Adrenal gland (tissue), 12 donors: ENCODE measurements around the gene IRS2. TPM values are rescaled to one million over a fixed set of nuclear protein-coding genes. Genes with fewer than 3 reads are reported as not detected.

Experiments used
- DNase-seq, 7 donors: peaks; one replicate each; pipeline ENCODE4 v3.0.0-alpha.2; 2019 to 2020
- H3K27ac ChIP-seq, 5 donors: fragments of 200-600 bp; sonication (generic) in 4 of 5; 1 replicate in 3 of 5; 2 replicates in 2 of 5; pipeline versions ENCODE4 v1.5.1 to v1.8.0; 2016 to 2020; ENCODE audit warnings: mild to moderate bottlenecking in 1 of 5
- H3K27me3 ChIP-seq: fragments of 200-600 bp; 2 replicates; pipeline ENCODE4 v1.8.0; 2021
- H3K36me3 ChIP-seq, 2 donors: fragments of 200-600 bp; replicated peaks in 1 of 2; 1 replicate in 1 of 2; 2 replicates in 1 of 2; pipeline versions ENCODE4 v1.5.1 to v1.8.0; 2018 to 2022
- H3K4me1 ChIP-seq, 2 donors: fragments of 200-600 bp; replicated peaks in 1 of 2; 1 replicate in 1 of 2; 2 replicates in 1 of 2; pipeline versions ENCODE4 v1.5.1 to v1.8.0; 2018 to 2021
- H3K4me3 ChIP-seq, 4 donors: fragments of 200-600 bp; sonication (generic) in 3 of 4; one replicate each; pipeline ENCODE4 v1.5.1; 2016 to 2018
- H3K9me3 ChIP-seq, 3 donors: fragments of 200-600 bp; sonication (generic) in 1 of 3; replicated peaks in 1 of 3; 1 replicate in 2 of 3; 2 replicates in 1 of 3; pipeline versions ENCODE4 v1.5.1 to v1.8.0; 2016 to 2021
- POLR2A ChIP-seq, 2 donors: fragments of 450-650 bp; IDR thresholded peaks; one replicate each; pipeline ENCODE4 v1.6.1; 2017; ENCODE audit warnings: antibody characterized with exemption in 2 of 2, mild to moderate bottlenecking in 2 of 2, moderate library complexity in 1 of 2
- WGBS, 4 donors: extraction: QIAGEN DNeasy Blood & Tissue Kit in 2 of 4; methylation state at CpG; one replicate each; pipeline versions ENCODE4 v1.1.5 to v1.1.7; 2013 to 2017; 5-methylcytosine and 5-hydroxymethylcytosine counted together
- intact Hi-C, 2 donors: fragments of 100-400 bp; cut with DNase I; formaldehyde crosslinking; loops; one replicate each; pipeline versions ENCODE4 v1.14.1 to v1.15.0; 2022 to 2023
- polyA plus RNA-seq, 3 donors: library from polyadenylated mRNA; stranded (reverse); fragments of 200-250 nt in 2 of 3; fragments of 350-450 nt in 1 of 3; fragmentation: Illumina TruSeq in 1 of 3; extraction: RNeasy Lipid Tissue Mini Kit (QIAGEN cat#74804) in 1 of 3; gene quantifications; one replicate each; pipeline ENCODE4 v1.2.3, GENCODE V29; 2013 to 2014
- total RNA-seq, 9 donors: library from RNA; depleted of rRNA in 4 of 9; stranded (reverse); fragments of >200 nt in 4 of 9; fragments of 120-200 nt in 1 of 9; fragmentation: NEBNext Ultra II Directional in 1 of 9; extraction: Animal tissue kit (Norgen Biotek cat#: 25700) in 1 of 9; gene quantifications; one replicate each; pipeline versions ENCODE4 v1.1.0 to v1.2.4, GENCODE V29; 2013 to 2023
- TF ChIP-seq, protein P1 (sequence below), 6 experiments: fragments of 450-650 bp in 4 of 6; fragments of 200-600 bp in 2 of 6; sonication (generic) in 1 of 6; IDR thresholded peaks; 1 replicate in 5 of 6; 2 replicates in 1 of 6; pipeline versions ENCODE4 v1.5.1 to v1.8.0; 2016 to 2021; ENCODE audit warnings: antibody characterized with exemption in 6 of 6, mild to moderate bottlenecking in 2 of 6, moderate library complexity in 1 of 6
- donor health status: healthy with polysubstance abuse.
- donor health status: Bipolar disorder and iron deficiency.
- donor health status: DM: yes; HTN: yes; CAD: no.
- donor health status: DM: no; HTN: no; CAD: no.
- donor health status: DM: no; HTN: no; CAD: no.
- donor health status: DM: yes; HTN: yes; CAD: no.

IRS2 gene
- total and polyA plus RNA-seq, 12 donors: 11.0 to 84.2 (median 47.4) TPM

DNA sequence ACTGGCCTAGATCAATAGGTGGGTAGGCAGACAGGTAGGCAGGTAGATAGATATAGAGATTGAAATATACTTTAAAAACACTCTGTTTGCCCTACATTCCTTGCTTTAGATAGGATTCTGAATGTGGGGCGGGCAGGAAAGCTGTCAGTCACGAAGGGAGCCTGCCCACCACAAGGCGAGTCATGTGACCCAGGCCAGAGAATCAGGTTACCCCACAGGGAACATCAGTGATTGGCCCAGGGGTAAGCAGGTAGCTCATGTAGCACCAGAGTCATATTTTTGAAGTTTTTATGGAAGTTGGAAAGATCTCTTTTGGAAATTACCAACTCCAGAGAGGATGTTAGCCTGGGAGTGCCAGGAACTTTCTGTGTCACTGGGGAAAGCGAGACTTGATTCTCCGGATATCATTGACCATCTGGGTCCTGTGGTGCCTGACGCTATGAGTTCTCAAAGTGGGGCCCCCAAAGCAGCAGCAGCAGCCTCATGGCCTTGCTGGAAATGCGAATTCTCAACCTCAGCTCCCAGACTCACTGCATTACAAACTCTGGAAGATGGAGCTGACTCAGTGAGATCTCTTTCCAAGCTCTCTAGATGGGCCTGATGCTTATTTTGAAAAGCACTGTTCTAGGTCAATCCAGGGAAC, 60.3 kb downstream of the IRS2 start:
- H3K27ac ChIP-seq: no peak overlapping the region
- H3K9me3 ChIP-seq: no peaks in the 10 kb centered on the region
- intact Hi-C loops: no loop called here
- no peak for DNase-seq
- H3K4me3 ChIP-seq: no peak overlapping the region
- H3K27me3 ChIP-seq: no peaks in the 10 kb centered on the region
- 89 to 94% (median 94%) methylated on average over 7 of the region's 7 CpGs for WGBS, 4 donors
- no peaks in the 10 kb centered on the region for H3K36me3 ChIP-seq
- H3K4me1 ChIP-seq: peaks cover 5 to 7% of the 10 kb centered on the region in 2 donors
- TF ChIP-seq, protein P1, sequence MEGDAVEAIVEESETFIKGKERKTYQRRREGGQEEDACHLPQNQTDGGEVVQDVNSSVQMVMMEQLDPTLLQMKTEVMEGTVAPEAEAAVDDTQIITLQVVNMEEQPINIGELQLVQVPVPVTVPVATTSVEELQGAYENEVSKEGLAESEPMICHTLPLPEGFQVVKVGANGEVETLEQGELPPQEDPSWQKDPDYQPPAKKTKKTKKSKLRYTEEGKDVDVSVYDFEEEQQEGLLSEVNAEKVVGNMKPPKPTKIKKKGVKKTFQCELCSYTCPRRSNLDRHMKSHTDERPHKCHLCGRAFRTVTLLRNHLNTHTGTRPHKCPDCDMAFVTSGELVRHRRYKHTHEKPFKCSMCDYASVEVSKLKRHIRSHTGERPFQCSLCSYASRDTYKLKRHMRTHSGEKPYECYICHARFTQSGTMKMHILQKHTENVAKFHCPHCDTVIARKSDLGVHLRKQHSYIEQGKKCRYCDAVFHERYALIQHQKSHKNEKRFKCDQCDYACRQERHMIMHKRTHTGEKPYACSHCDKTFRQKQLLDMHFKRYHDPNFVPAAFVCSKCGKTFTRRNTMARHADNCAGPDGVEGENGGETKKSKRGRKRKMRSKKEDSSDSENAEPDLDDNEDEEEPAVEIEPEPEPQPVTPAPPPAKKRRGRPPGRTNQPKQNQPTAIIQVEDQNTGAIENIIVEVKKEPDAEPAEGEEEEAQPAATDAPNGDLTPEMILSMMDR (IDR thresholded peaks at IDR 0.05): no peak
- TF ChIP-seq POLR2A (IDR thresholded peaks at IDR 0.05): no peak

GRCh38 chr13:109725297-109725696, 61.1 kb downstream of the IRS2 start:
- intact Hi-C loops: no loop called here
- H3K27me3 ChIP-seq: no peaks in the 10 kb centered on the region
- 50 to 60% (median 59%) methylated on average over 4 of the region's 4 CpGs for WGBS, 4 donors
- H3K9me3 ChIP-seq: no peaks in the 10 kb centered on the region
- H3K27ac ChIP-seq: no peak overlapping the region
- no peak for DNase-seq
- H3K4me3 ChIP-seq: no peak overlapping the region
- H3K36me3 ChIP-seq: no peaks in the 10 kb centered on the region
- H3K4me1 ChIP-seq: peaks cover 5 to 15% of the 10 kb centered on the region in 2 donors
- TF ChIP-seq, protein P1 (IDR thresholded peaks at IDR 0.05): no peak
- no peak for TF ChIP-seq POLR2A (IDR thresholded peaks at IDR 0.05)

DNA sequence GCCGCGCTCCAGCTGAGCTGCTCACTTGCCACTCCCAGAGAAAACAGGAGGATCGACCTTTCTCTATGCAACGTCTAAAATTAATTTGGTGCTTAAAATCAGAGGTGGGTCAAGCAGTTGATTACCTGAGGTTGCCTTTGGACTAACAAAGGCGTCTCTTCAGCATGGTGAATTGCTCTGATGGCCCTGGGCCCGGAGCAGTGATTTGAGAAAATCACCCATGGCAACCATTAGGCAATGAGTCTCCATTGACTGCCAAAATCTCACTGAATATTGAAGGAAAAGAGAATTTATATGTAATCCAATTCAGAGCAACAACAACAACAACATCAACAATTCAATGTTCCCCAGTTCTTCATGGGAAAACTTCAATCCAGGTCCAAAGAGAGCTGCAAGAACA, 61.8 kb downstream of the IRS2 start:
- WGBS, 4 donors: 76 to 94% (median 85%) methylated on average over 6 of the region's 6 CpGs
- intact Hi-C loops: no loop called here
- no peak overlapping the region for H3K4me3 ChIP-seq
- H3K27ac ChIP-seq: no peak overlapping the region
- no peaks in the 10 kb centered on the region for H3K9me3 ChIP-seq
- peaks cover 7 to 22% of the 10 kb centered on the region in 2 donors for H3K4me1 ChIP-seq
- TF ChIP-seq POLR2A (IDR thresholded peaks at IDR 0.05): no peak
- TF ChIP-seq, protein P1 (IDR thresholded peaks at IDR 0.05): no peak
- DNase-seq: no peak
- H3K27me3 ChIP-seq: no peaks in the 10 kb centered on the region
- H3K36me3 ChIP-seq: no peaks in the 10 kb centered on the region

DNA sequence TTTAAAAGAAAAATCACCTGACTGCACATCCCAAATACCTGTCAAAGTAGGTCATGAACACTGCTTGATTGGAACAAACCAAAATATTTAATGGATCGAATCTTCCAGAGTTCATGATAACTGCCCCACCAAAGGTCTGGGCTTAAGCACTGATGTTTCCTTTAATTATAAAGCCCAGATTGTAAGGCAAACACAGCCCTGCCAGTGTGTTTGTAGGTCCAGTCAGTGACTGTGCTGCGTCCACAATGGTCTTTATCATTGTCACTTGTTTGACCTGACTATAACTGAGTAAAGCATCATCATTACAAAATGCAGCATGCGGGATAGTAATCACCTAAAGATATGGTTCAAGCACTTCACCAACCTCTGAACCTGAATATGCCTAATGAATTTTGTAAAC, 63.3 kb downstream of the IRS2 start:
- TF ChIP-seq, protein P1 (IDR thresholded peaks at IDR 0.05): no peak
- no peak for TF ChIP-seq POLR2A (IDR thresholded peaks at IDR 0.05)
- Histone ChIP-seq H3K4me3 (no peak overlapping the region), H3K36me3 (no peaks in the 10 kb centered on the region), H3K27me3 (no peaks in the 10 kb centered on the region), H3K9me3 (no peaks in the 10 kb centered on the region), H3K4me1 (peaks cover 14 to 24% of the 10 kb centered on the region in 2 donors), H3K27ac (no peak overlapping the region)
- DNase-seq: no peak
- WGBS, 4 donors: 75 to 79% (median 77%) methylated on average over 3 of the region's 3 CpGs
- intact Hi-C loops: no loop called here
